IPS DF 6.9 (cell line): ENCODE results near the gene RHEB.

ENCODE experiments used
- DNase-seq: peaks from one replicate; pipeline ENCODE4 v3.0.0-alpha.2; 2013; ENCODE audit warnings: low read depth, low spot score
- H3K27ac ChIP-seq: one replicate; pipeline ENCODE4 v1.5.1; 2013; ENCODE audit warnings: low read length, control low read depth
- H3K27me3 ChIP-seq: 2 replicates; pipeline ENCODE4 v1.6.1; 2013; ENCODE audit warnings: mild to moderate bottlenecking, low read length; ENCODE audit not compliant: control insufficient read depth, insufficient read depth
- H3K36me3 ChIP-seq: 2 replicates; pipeline ENCODE4 v1.6.1; 2013; ENCODE audit warnings: low read length; ENCODE audit not compliant: control insufficient read depth, insufficient read depth
- H3K4me1 ChIP-seq: 2 replicates; pipeline ENCODE4 v1.6.1; 2013; ENCODE audit warnings: low read length; ENCODE audit not compliant: control insufficient read depth, insufficient read depth
- H3K4me3 ChIP-seq: 2 replicates; pipeline ENCODE4 v1.5.1; 2013; ENCODE audit warnings: mild to moderate bottlenecking, low read length
- H3K9me3 ChIP-seq: 2 replicates; pipeline ENCODE4 v1.6.1; 2013; ENCODE audit warnings: low read length, inconsistent platforms; ENCODE audit not compliant: control insufficient read depth, insufficient read depth
- WGBS: extraction: QIAGEN DNeasy Blood & Tissue Kit; methylation state at CpG from one replicate; pipeline ENCODE4 v1.1.7; 2013; ENCODE audit warnings: mixed read lengths, missing lambda C conversion rate; ENCODE audit not compliant: insufficient read length, insufficient coverage; 5-methylcytosine and 5-hydroxymethylcytosine counted together

The RHEB gene

GRCh38 chr7:151431768-151432311 lies 87.9 kb downstream of the RHEB start:
- H3K27ac ChIP-seq: no peak overlapping the region
- H3K36me3 ChIP-seq: no peaks in the 10 kb centered on the region; the same call in 1 of the 2 replicates
- no CpG with 5 or more reads among the region's 25 CpGs for WGBS
- H3K9me3 ChIP-seq: no peaks in the 10 kb centered on the region
- H3K4me3 ChIP-seq: no peak overlapping the region
- H3K4me1 ChIP-seq: peaks cover 13% of the 10 kb centered on the region
- H3K27me3 ChIP-seq: no peaks in the 10 kb centered on the region
- DNase-seq: no peak

- no peaks in the 10 kb centered on the region; the same call in 1 of the 2 replicates for H3K36me3 ChIP-seq
- H3K4me3 ChIP-seq: no peak overlapping the region
- H3K4me1 ChIP-seq: peaks cover 13% of the 10 kb centered on the region
- no CpG with 5 or more reads among the region's 13 CpGs for WGBS
- H3K9me3 ChIP-seq: no peaks in the 10 kb centered on the region
- no peak overlapping the region for H3K27ac ChIP-seq
- H3K27me3 ChIP-seq: no peaks in the 10 kb centered on the region
- no peak for DNase-seq
Observed at GRCh38 chr7:151431281-151431767, 88.4 kb downstream of the RHEB start.

- no peak for DNase-seq
- Histone ChIP-seq H3K9me3 (no peaks in the 10 kb centered on the region), H3K27ac (no peak overlapping the region), H3K4me1 (peaks cover 13% of the 10 kb centered on the region), H3K4me3 (no peak overlapping the region), H3K27me3 (no peaks in the 10 kb centered on the region), H3K36me3 (no peaks in the 10 kb centered on the region; the same call in 1 of the 2 replicates)
- no CpG with 5 or more reads among the region's 16 CpGs for WGBS
Observed at GRCh38 chr7:151430391-151431205, 89.1 kb downstream of the RHEB start.

GRCh38 chr7:151429560-151430331 lies 89.9 kb downstream of the RHEB start:
- no peak overlapping the region for H3K27ac ChIP-seq
- no CpG with 5 or more reads among the region's 10 CpGs for WGBS
- no peak overlapping the region for H3K4me3 ChIP-seq
- H3K4me1 ChIP-seq: peaks cover 13% of the 10 kb centered on the region
- H3K36me3 ChIP-seq: no peaks in the 10 kb centered on the region; the same call in 1 of the 2 replicates
- no peaks in the 10 kb centered on the region for H3K27me3 ChIP-seq
- no peak for DNase-seq
- H3K9me3 ChIP-seq: no peaks in the 10 kb centered on the region

GRCh38 chr7:151429237-151429559 lies 90.5 kb downstream of the RHEB start:
- Histone ChIP-seq H3K4me3 (no peak overlapping the region), H3K36me3 (no peaks in the 10 kb centered on the region; the same call in 1 of the 2 replicates), H3K27me3 (no peaks in the 10 kb centered on the region), H3K27ac (no peak overlapping the region), H3K9me3 (no peaks in the 10 kb centered on the region), H3K4me1 (peaks cover 13% of the 10 kb centered on the region)
- no CpG with 5 or more reads among the region's 5 CpGs for whole genome bisulfite sequencing
- DNase-seq: no peak

- H3K27ac ChIP-seq: no peak overlapping the region
- H3K4me1 ChIP-seq: peaks cover 13% of the 10 kb centered on the region
- no peak for DNase-seq
- H3K27me3 ChIP-seq: no peaks in the 10 kb centered on the region
- H3K4me3 ChIP-seq: no peak overlapping the region
- no peaks in the 10 kb centered on the region for H3K9me3 ChIP-seq
- WGBS: no CpG with 5 or more reads among the region's 13 CpGs
- no peaks in the 10 kb centered on the region; the same call in 1 of the 2 replicates for H3K36me3 ChIP-seq
Observed at GRCh38 chr7:151428378-151429236, 91.1 kb downstream of the RHEB start.

- H3K27me3 ChIP-seq: no peaks in the 10 kb centered on the region
- H3K4me3 ChIP-seq: no peak overlapping the region
- WGBS: no CpG with 5 or more reads among the region's 10 CpGs
- peaks cover 13% of the 10 kb centered on the region for H3K4me1 ChIP-seq
- no peaks in the 10 kb centered on the region; the same call in 1 of the 2 replicates for H3K36me3 ChIP-seq
- H3K27ac ChIP-seq: no peak overlapping the region
- H3K9me3 ChIP-seq: no peaks in the 10 kb centered on the region
- DNase-seq: no peak
Observed at GRCh38 chr7:151427705-151428377, 91.9 kb downstream of the RHEB start.

GRCh38 chr7:151426904-151427704 lies 92.6 kb downstream of the RHEB start:
- no peaks in the 10 kb centered on the region; the same call in 1 of the 2 replicates for H3K36me3 ChIP-seq
- no peak overlapping the region for H3K27ac ChIP-seq
- H3K27me3 ChIP-seq: no peaks in the 10 kb centered on the region
- peaks cover 13% of the 10 kb centered on the region for H3K4me1 ChIP-seq
- no peaks in the 10 kb centered on the region for H3K9me3 ChIP-seq
- DNase-seq: no peak
- no CpG with 5 or more reads among the region's 23 CpGs for WGBS
- no peak overlapping the region for H3K4me3 ChIP-seq

- no peaks in the 10 kb centered on the region for H3K36me3 ChIP-seq
- no peaks in the 10 kb centered on the region for H3K9me3 ChIP-seq
- peaks cover 13% of the 10 kb centered on the region for H3K4me1 ChIP-seq
- H3K4me3 ChIP-seq: no peak overlapping the region
- no peak for DNase-seq
- no peaks in the 10 kb centered on the region for H3K27me3 ChIP-seq
- WGBS: no CpG with 5 or more reads among the region's 14 CpGs
- no peak overlapping the region for H3K27ac ChIP-seq
Observed at GRCh38 chr7:151426441-151426903, 93.2 kb downstream of the RHEB start.
